Lung (tissue), 12 donors: ENCODE measurements around the gene MCTP1. TPM values are rescaled to one million over a fixed set of nuclear protein-coding genes. Genes with fewer than 3 reads are reported as not detected.

Experiments
- ATAC-seq: fragments of 200-7000 bp; cut with Tn5 transposase; one replicate; pipeline ENCODE4 v1.9.1; 2020; ENCODE audit warnings: moderate number of reproducible peaks; ENCODE audit not compliant: insufficient read depth, low FRiP score
- DNase-seq, 3 donors: peaks; one replicate each; pipeline ENCODE4 v3.0.0-alpha.2; 2013 to 2017
- H3K27ac ChIP-seq, 2 donors: one replicate each; pipeline ENCODE4 v1.5.1; 2013; ENCODE audit warnings: mild to moderate bottlenecking in 2 of 2, moderate library complexity in 2 of 2, control low read depth in 1 of 2, inconsistent platforms in 1 of 2, low read depth in 1 of 2, low read length in 1 of 2
- H3K27me3 ChIP-seq, 3 donors: one replicate each; pipeline ENCODE4 v1.5.1; 2013; ENCODE audit warnings: low read length in 2 of 3; ENCODE audit not compliant: control insufficient read depth in 3 of 3, insufficient read depth in 3 of 3
- H3K36me3 ChIP-seq, 4 donors: one replicate each; pipeline ENCODE4 v1.5.1; 2013; ENCODE audit warnings: low read length in 4 of 4, mild to moderate bottlenecking in 1 of 4, moderate library complexity in 1 of 4; ENCODE audit not compliant: control insufficient read depth in 4 of 4, insufficient read depth in 4 of 4
- H3K4me1 ChIP-seq, 5 donors: one replicate each; pipeline ENCODE4 v1.5.1; 2013; ENCODE audit warnings: low read length in 5 of 5, mild to moderate bottlenecking in 2 of 5, moderate library complexity in 1 of 5; ENCODE audit not compliant: control insufficient read depth in 5 of 5, insufficient read depth in 5 of 5
- H3K4me3 ChIP-seq: one replicate; pipeline ENCODE4 v1.5.1; 2013; ENCODE audit warnings: mild to moderate bottlenecking, control low read depth, moderate library complexity
- H3K9ac ChIP-seq, 2 donors: one replicate each; pipeline ENCODE4 v1.5.1; 2013; ENCODE audit warnings: low read length in 2 of 2, control low read depth in 1 of 2; ENCODE audit not compliant: insufficient read depth in 1 of 2
- H3K9me3 ChIP-seq, 4 donors: one replicate each; pipeline ENCODE4 v1.5.1; 2013; ENCODE audit warnings: low read length in 3 of 4, mild to moderate bottlenecking in 1 of 4, moderate library complexity in 1 of 4; ENCODE audit not compliant: control insufficient read depth in 4 of 4, insufficient read depth in 3 of 4
- CTCF ChIP-seq: IDR thresholded peaks from 2 replicates; pipeline ENCODE4 v1.5.1; 2012; ENCODE audit warnings: mild to moderate bottlenecking; ENCODE audit errors: control extremely low read depth, extremely low read depth
- WGBS, 2 donors: extraction: QIAGEN DNeasy Blood & Tissue Kit; methylation state at CpG; one replicate each; pipeline ENCODE4 v1.1.7; 2013; 5-methylcytosine and 5-hydroxymethylcytosine counted together
- polyA plus RNA-seq, 2 donors: library from polyadenylated mRNA; stranded (reverse); fragments of 200-250 nt; gene quantifications; one replicate each; pipeline ENCODE4 v1.2.1, GENCODE V29; 2013
- total RNA-seq, 2 donors: library from RNA; depleted of rRNA in 1 of 2; stranded (reverse); fragments of >200 nt in 1 of 2; gene quantifications; one replicate each; pipeline ENCODE4 v1.2.1, GENCODE V29; 2014 to 2021
- donor health status: control.
- donor health status: control.
- donor health status: Bipolar disorder and iron deficiency.
- donor health status: healthy.
- donor health status: DM: yes; HTN: yes; CAD: no.

Gene MCTP1
- total and polyA plus RNA-seq, 4 donors, result 5.8 to 34.8 (median 27.4) TPM

- H3K4me3 ChIP-seq, result no peak overlapping the region
- no peak overlapping the region for H3K9ac ChIP-seq
- H3K36me3 ChIP-seq, result no peaks in the 10 kb centered on the region
- H3K4me1 ChIP-seq, result no peaks in the 10 kb centered on the region
- peaks cover 0 to 2% (median 0%) of the 10 kb centered on the region in 4 donors for H3K9me3 ChIP-seq
- WGBS, 2 donors, result 91 to 92% methylated on average over 1 of the region's 1 CpG
- ATAC-seq, result no peak
- no peak for TF ChIP-seq CTCF
- H3K27me3 ChIP-seq, result no peaks in the 10 kb centered on the region
- no peak for DNase-seq
- no peak overlapping the region for H3K27ac ChIP-seq
Observed at GRCh38 chr5:94993491-94993890, 291.4 kb downstream of the MCTP1 start.

- TF ChIP-seq CTCF, result no peak
- Histone ChIP-seq H3K27ac (no peak overlapping the region), H3K4me3 (no peak overlapping the region), H3K9me3 (peaks cover 0 to 2% (median 0%) of the 10 kb centered on the region in 4 donors), H3K9ac (no peak overlapping the region), H3K36me3 (no peaks in the 10 kb centered on the region), H3K27me3 (no peaks in the 10 kb centered on the region), H3K4me1 (no peaks in the 10 kb centered on the region)
- no peak for DNase-seq
- WGBS, 2 donors, result 65 to 86% methylated on average over 2 of the region's 2 CpGs
- no peak for ATAC-seq
Observed at GRCh38 chr5:94992325-94992724, 292.6 kb downstream of the MCTP1 start.

GRCh38 chr5:94983861-94984535, 300.9 kb downstream of the MCTP1 start:
- 70 to 78% methylated on average over 4 of the region's 4 CpGs for WGBS, 2 donors
- Histone ChIP-seq H3K36me3 (no peaks in the 10 kb centered on the region), H3K4me1 (no peaks in the 10 kb centered on the region), H3K27me3 (no peaks in the 10 kb centered on the region), H3K9me3 (no peaks in the 10 kb centered on the region), H3K9ac (no peak overlapping the region), H3K4me3 (no peak overlapping the region), H3K27ac (no peak overlapping the region)
- ATAC-seq (peak; percentile 62), DNase-seq (no peak)
- no peak for TF ChIP-seq CTCF

GRCh38 chr5:94977437-94977836, 307.5 kb downstream of the MCTP1 start:
- no peaks in the 10 kb centered on the region for H3K27me3 ChIP-seq
- H3K36me3 ChIP-seq, result no peaks in the 10 kb centered on the region
- 48 to 64% methylated on average over 2 of the region's 2 CpGs for WGBS, 2 donors
- TF ChIP-seq CTCF, result no peak
- ATAC-seq, result no peak
- H3K9ac ChIP-seq, result no peak overlapping the region
- DNase-seq, result no peak
- H3K4me3 ChIP-seq, result no peak overlapping the region
- peaks cover 0 to 9% (median 5%) of the 10 kb centered on the region in 4 donors for H3K9me3 ChIP-seq
- H3K27ac ChIP-seq, result no peak overlapping the region
- no peaks in the 10 kb centered on the region for H3K4me1 ChIP-seq
